Measurements from ENCODE around the gene IQUB.

Gene IQUB

GRCh38 chr7:123573341-123573740 lies 38.9 kb upstream of the IQUB start:
- no peak for DNase-seq (ENCODE audit: low spot score)
- in situ Hi-C loops (cut with MboI; ENCODE audit: low sequenced_read_pairs, unreplicated experiment): no loop called here

GRCh38 chr7:123571684-123572083 lies 37.3 kb upstream of the IQUB start:
- TF ChIP-seq, protein P1, sequence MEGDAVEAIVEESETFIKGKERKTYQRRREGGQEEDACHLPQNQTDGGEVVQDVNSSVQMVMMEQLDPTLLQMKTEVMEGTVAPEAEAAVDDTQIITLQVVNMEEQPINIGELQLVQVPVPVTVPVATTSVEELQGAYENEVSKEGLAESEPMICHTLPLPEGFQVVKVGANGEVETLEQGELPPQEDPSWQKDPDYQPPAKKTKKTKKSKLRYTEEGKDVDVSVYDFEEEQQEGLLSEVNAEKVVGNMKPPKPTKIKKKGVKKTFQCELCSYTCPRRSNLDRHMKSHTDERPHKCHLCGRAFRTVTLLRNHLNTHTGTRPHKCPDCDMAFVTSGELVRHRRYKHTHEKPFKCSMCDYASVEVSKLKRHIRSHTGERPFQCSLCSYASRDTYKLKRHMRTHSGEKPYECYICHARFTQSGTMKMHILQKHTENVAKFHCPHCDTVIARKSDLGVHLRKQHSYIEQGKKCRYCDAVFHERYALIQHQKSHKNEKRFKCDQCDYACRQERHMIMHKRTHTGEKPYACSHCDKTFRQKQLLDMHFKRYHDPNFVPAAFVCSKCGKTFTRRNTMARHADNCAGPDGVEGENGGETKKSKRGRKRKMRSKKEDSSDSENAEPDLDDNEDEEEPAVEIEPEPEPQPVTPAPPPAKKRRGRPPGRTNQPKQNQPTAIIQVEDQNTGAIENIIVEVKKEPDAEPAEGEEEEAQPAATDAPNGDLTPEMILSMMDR (IDR thresholded peaks at IDR 0.05; ENCODE audit: borderline replicate concordance, control extremely low read depth, extremely low read depth, insufficient read depth, missing control alignments): no peak
- no peak for DNase-seq (ENCODE audit: low spot score)
- in situ Hi-C loops (cut with MboI; ENCODE audit: low sequenced_read_pairs, unreplicated experiment): no loop called here

More at GRCh38 chr7:123573341-123573740, 38.9 kb upstream of the IQUB start:
- TF ChIP-seq, protein P1 (IDR thresholded peaks at IDR 0.05; ENCODE audit: borderline replicate concordance, control extremely low read depth, extremely low read depth, insufficient read depth, missing control alignments): no peak

GRCh38 chr7:123571187-123571586 lies 36.8 kb upstream of the IQUB start:
- in situ Hi-C loops (cut with MboI; ENCODE audit: low sequenced_read_pairs, unreplicated experiment): no loop called here
- TF ChIP-seq, protein P1 (IDR thresholded peaks at IDR 0.05; ENCODE audit: borderline replicate concordance, control extremely low read depth, extremely low read depth, insufficient read depth, missing control alignments): no peak
- DNase-seq (ENCODE audit: low spot score): no peak

DNA sequence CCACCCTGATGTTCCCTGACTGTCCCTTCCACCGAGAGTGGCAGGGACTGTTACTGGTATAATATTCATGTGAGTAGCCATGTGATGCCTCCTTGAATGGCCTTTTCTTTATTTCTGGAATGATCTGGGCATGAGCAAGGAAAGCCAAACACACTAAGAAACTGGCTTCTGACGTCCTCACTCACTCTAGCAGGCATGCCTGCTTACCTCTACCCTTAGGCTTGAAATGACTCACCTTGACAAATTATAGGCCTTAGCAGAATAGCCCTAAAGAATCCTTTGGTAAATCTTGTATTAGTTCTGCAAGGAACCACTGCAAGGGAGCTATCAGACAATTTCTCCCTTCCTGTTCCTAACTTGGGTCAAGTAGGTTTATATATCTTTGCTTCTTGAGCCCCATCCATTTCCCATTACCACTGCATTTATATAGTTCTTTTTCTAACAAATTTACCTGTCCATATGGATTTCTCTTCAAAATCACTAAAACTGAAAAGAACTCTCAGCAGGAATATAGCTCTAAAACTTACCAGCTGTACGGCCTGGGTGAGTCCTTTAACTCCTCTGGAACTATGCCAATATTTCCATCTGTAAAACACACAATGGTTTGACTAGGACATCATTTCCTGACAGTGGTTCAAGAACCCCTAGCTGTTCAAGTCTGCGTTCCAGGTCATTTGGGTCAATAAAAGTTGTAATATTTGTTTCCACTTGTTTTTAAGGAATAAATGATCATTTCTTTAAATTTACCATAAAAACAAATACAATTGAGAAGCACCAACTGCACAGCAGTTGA lies 36.2 kb upstream of the IQUB start:
- DNase-seq (ENCODE audit: low spot score): no peak
- in situ Hi-C loops (cut with MboI; ENCODE audit: low sequenced_read_pairs, unreplicated experiment): no loop called here
- TF ChIP-seq, protein P1 (IDR thresholded peaks at IDR 0.05; ENCODE audit: borderline replicate concordance, control extremely low read depth, extremely low read depth, insufficient read depth, missing control alignments): no peak

GRCh38 chr7:123569352-123570010 lies 35.1 kb upstream of the IQUB start:
- no peak for DNase-seq (ENCODE audit: low spot score)
- in situ Hi-C loops (cut with MboI; ENCODE audit: low sequenced_read_pairs, unreplicated experiment): no loop called here
- TF ChIP-seq, protein P1 (IDR thresholded peaks at IDR 0.05; ENCODE audit: borderline replicate concordance, control extremely low read depth, extremely low read depth, insufficient read depth, missing control alignments): no peak

DNA sequence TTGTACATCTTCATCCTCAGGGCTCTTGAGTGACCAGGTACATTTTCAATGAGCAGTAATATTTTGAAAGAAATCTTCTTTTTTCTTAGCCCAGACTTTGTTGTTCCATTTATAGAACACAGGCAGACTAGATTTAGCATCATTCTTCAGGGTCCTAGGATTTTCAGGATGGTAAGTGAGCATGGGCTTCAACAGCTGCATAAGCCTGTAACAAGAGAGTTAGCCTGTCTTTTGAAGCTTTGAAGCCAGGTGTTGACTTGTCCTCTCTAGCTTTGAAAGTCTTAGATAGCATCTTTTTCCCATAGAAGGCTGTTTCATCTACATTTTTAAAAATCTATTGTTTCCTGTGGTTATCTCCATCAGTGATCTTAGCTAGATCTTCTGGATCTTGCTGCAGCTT lies 27.7 kb upstream of the IQUB start:
- no peak for DNase-seq (ENCODE audit: low spot score)
- TF ChIP-seq, protein P1 (IDR thresholded peaks at IDR 0.05; ENCODE audit: borderline replicate concordance, control extremely low read depth, extremely low read depth, insufficient read depth, missing control alignments): no peak
- in situ Hi-C loops (cut with MboI; ENCODE audit: low sequenced_read_pairs, unreplicated experiment): no loop called here

Data from GM13976 (cell line).